A549 (cell line): ENCODE results near the gene TEX51. TPM values are rescaled to one million over a fixed set of nuclear protein-coding genes. Genes with fewer than 3 reads are reported as not detected.

Experiments
- ATAC-seq, 2 experiments: fragments of 200-7000 bp in 1 of 2; fragments of >200 bp in 1 of 2; cut with Nextera tagmentation in 1 of 2; cut with Tn5 transposase in 1 of 2; 3 replicates each; pipeline versions ENCODE4 v1.8.0 to v1.9.1; 2018 to 2020; ENCODE audit warnings: mild to moderate bottlenecking in 1 of 2, moderate library complexity in 1 of 2
- CTCF ChIA-PET: fragments of 300-600 bp; sonication (Branson Sonifier 250); formaldehyde crosslinking; extraction: SDS; loops from one replicate; lab custom pipeline; 2021; ENCODE audit warnings: antibody characterized with exemption, inconsistent platforms; lab: Yijun Ruan, JAX
- POLR2A ChIA-PET: fragments of 350-600 bp; formaldehyde crosslinking; extraction: SDS; loops from one replicate; lab custom pipeline; 2021; ENCODE audit warnings: antibody characterized with exemption, inconsistent platforms; lab: Yijun Ruan, JAX
- DNase-seq, 2 experiments: peaks; one replicate each; pipeline versions ENCODE4 v3.0.0 to v3.0.0-alpha.2; 2011 to 2016; ENCODE audit warnings: low read depth in 1 of 2, low spot score in 1 of 2
- FAIRE-seq: peaks from 2 replicates; lab custom pipeline; 2011; peaks lifted over from hg19 to GRCh38; lab: Jason Lieb, UNC
- H3K27ac ChIP-seq, 2 experiments: fragments of >200 bp; sonication (Bioruptor Twin); formaldehyde crosslinking; 3 replicates each; pipeline ENCODE4 v1.5.1; 2016 to 2017
- H3K4me1 ChIP-seq: fragments of >200 bp; sonication (Bioruptor Twin); formaldehyde crosslinking; 3 replicates; pipeline ENCODE4 v1.6.1; 2016
- H3K4me2 ChIP-seq: fragments of >200 bp; sonication (Bioruptor Twin); formaldehyde crosslinking; 3 replicates; pipeline ENCODE4 v1.6.1; 2016
- H3K4me3 ChIP-seq: fragments of >200 bp; sonication (Bioruptor Twin); formaldehyde crosslinking; 3 replicates; pipeline ENCODE4 v1.5.1; 2016
- H3K9me3 ChIP-seq: fragments of >200 bp; sonication (Bioruptor Twin); formaldehyde crosslinking; 3 replicates; pipeline ENCODE4 v1.6.1; 2016
- CBX2 ChIP-seq: fragments of 200-600 bp; sonication (generic); IDR thresholded peaks from 2 replicates; pipeline ENCODE4 v1.6.1; 2016; ENCODE audit warnings: low read depth, mild to moderate bottlenecking, borderline replicate concordance
- CHD4 ChIP-seq: fragments of 200-600 bp; sonication (generic); IDR thresholded peaks from 2 replicates; pipeline ENCODE4 v1.6.1; 2016; ENCODE audit warnings: antibody characterized with exemption, mild to moderate bottlenecking, borderline replicate concordance
- FOSB ChIP-seq: fragments of 250-450 bp; sonication (Bioruptor Pico); IDR thresholded peaks from 2 replicates; pipeline ENCODE4 v1.5.0; 2020; ENCODE audit warnings: mild to moderate bottlenecking, moderate library complexity
- FOSL2 ChIP-seq, 2 experiments: fragments of 450-650 bp in 1 of 2; fragments of >200 bp in 1 of 2; sonication (Bioruptor Twin) in 1 of 2; formaldehyde crosslinking; IDR thresholded peaks; 2 replicates each; pipeline versions ENCODE4 v1.5.0 to v1.6.1; 2016 to 2020; ENCODE audit warnings: mild to moderate bottlenecking in 1 of 2, moderate library complexity in 1 of 2
- FOXS1 ChIP-seq: fragments of 250-450 bp; sonication (Bioruptor Pico); IDR thresholded peaks from 2 replicates; pipeline ENCODE4 v1.5.0; 2020; ENCODE audit warnings: mild to moderate bottlenecking, moderate library complexity
- JUNB ChIP-seq: fragments of >200 bp; sonication (Bioruptor Twin); formaldehyde crosslinking; IDR thresholded peaks from 2 replicates; pipeline ENCODE4 v1.6.1; 2016
- MAZ ChIP-seq: fragments of 150-350 bp; IDR thresholded peaks from 2 replicates; pipeline ENCODE4 v1.6.1; 2014; ENCODE audit warnings: antibody characterized with exemption, low read depth, low read length, borderline replicate concordance
- POLR2AphosphoS2 ChIP-seq: conservative IDR thresholded peaks from 2 replicates; pipeline ENCODE4 v1.6.1; 2012; ENCODE audit warnings: low read length, improper control_type of control experiment, inconsistent platforms
- RAD21 ChIP-seq, 2 experiments: fragments of >200 bp in 1 of 2; sonication (Bioruptor Twin) in 1 of 2; formaldehyde crosslinking in 1 of 2; IDR thresholded peaks in 1 of 2; conservative IDR thresholded peaks in 1 of 2; 2 replicates in 1 of 2; 3 replicates in 1 of 2; pipeline ENCODE4 v1.6.1; 2012 to 2018; ENCODE audit warnings: inconsistent platforms in 1 of 2
- SMC3 ChIP-seq: fragments of >200 bp; sonication (Bioruptor Twin); formaldehyde crosslinking; IDR thresholded peaks from 3 replicates; pipeline ENCODE4 v1.6.1; 2018; ENCODE audit warnings: inconsistent platforms
- ZFP36 ChIP-seq: fragments of 450-650 bp; IDR thresholded peaks from 2 replicates; pipeline ENCODE4 v1.6.1; 2014; ENCODE audit warnings: borderline replicate concordance; ENCODE audit not compliant: partially characterized antibody
- ZNF302 ChIP-seq: fragments of 250-450 bp; sonication (Bioruptor Pico); IDR thresholded peaks from 2 replicates; pipeline ENCODE4 v1.9.0; 2021; ENCODE audit warnings: inconsistent platforms, mild to moderate bottlenecking, moderate library complexity
- WGBS: methylation state at CpG from one replicate; pipeline ENCODE4 v1.1.6; 2017; ENCODE audit errors: missing lambda C conversion rate; 5-methylcytosine and 5-hydroxymethylcytosine counted together
- polyA plus RNA-seq, 4 experiments: library from polyadenylated mRNA; depleted of rRNA in 3 of 4; stranded (reverse); fragments of >200 nt; fragmentation: RNase III in 1 of 4; extraction: RNeasy Plus Mini Kit Qiagen cat#74134 plus additional on column Dnase treatment in 1 of 4; gene quantifications; 2 replicates in 3 of 4; 3 replicates in 1 of 4; pipeline ENCODE4 v1.2.3, GENCODE V29; 2011 to 2017
- TF ChIP-seq, protein P1 (sequence below): fragments of 200-600 bp; sonication (generic); IDR thresholded peaks from 2 replicates; pipeline ENCODE4 v1.6.1; 2016; ENCODE audit warnings: antibody characterized with exemption, mild to moderate bottlenecking, moderate library complexity
- TF ChIP-seq, protein P2 (sequence below): fragments of 250-450 bp; sonication (Bioruptor Pico); IDR thresholded peaks from 2 replicates; pipeline ENCODE4 v1.5.0; 2021; ENCODE audit warnings: mild to moderate bottlenecking, moderate library complexity, borderline replicate concordance

Gene TEX51
- polyA plus RNA-seq, 2 of the 4 experiments (the other 2 are of a cell fraction) = not detected

- no peak overlapping the region for H3K27ac ChIP-seq
- ATAC-seq = no peak
- ChIA-PET CTCF (no interaction called here), POLR2A (no interaction called here)
- H3K9me3 ChIP-seq = no peaks in the 10 kb centered on the region
- no peak overlapping the region for H3K4me3 ChIP-seq
- no peak for TF ChIP-seq CBX2
- TF ChIP-seq, protein P1, sequence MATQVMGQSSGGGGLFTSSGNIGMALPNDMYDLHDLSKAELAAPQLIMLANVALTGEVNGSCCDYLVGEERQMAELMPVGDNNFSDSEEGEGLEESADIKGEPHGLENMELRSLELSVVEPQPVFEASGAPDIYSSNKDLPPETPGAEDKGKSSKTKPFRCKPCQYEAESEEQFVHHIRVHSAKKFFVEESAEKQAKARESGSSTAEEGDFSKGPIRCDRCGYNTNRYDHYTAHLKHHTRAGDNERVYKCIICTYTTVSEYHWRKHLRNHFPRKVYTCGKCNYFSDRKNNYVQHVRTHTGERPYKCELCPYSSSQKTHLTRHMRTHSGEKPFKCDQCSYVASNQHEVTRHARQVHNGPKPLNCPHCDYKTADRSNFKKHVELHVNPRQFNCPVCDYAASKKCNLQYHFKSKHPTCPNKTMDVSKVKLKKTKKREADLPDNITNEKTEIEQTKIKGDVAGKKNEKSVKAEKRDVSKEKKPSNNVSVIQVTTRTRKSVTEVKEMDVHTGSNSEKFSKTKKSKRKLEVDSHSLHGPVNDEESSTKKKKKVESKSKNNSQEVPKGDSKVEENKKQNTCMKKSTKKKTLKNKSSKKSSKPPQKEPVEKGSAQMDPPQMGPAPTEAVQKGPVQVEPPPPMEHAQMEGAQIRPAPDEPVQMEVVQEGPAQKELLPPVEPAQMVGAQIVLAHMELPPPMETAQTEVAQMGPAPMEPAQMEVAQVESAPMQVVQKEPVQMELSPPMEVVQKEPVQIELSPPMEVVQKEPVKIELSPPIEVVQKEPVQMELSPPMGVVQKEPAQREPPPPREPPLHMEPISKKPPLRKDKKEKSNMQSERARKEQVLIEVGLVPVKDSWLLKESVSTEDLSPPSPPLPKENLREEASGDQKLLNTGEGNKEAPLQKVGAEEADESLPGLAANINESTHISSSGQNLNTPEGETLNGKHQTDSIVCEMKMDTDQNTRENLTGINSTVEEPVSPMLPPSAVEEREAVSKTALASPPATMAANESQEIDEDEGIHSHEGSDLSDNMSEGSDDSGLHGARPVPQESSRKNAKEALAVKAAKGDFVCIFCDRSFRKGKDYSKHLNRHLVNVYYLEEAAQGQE = no peak
- no peak for TF ChIP-seq FOXS1 (CRISPR knock-in tag)
- no peak for TF ChIP-seq MAZ
- TF ChIP-seq, protein P2, sequence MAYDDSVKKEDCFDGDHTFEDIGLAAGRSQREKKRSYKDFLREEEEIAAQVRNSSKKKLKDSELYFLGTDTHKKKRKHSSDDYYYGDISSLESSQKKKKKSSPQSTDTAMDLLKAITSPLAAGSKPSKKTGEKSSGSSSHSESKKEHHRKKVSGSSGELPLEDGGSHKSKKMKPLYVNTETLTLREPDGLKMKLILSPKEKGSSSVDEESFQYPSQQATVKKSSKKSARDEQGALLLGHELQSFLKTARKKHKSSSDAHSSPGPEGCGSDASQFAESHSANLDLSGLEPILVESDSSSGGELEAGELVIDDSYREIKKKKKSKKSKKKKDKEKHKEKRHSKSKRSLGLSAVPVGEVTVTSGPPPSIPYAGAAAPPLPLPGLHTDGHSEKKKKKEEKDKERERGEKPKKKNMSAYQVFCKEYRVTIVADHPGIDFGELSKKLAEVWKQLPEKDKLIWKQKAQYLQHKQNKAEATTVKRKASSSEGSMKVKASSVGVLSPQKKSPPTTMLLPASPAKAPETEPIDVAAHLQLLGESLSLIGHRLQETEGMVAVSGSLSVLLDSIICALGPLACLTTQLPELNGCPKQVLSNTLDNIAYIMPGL (CRISPR knock-in tag) = no peak
- TF ChIP-seq POLR2AphosphoS2 = no peak
- no peak for FAIRE-seq
- no peak overlapping the region for H3K4me2 ChIP-seq
- WGBS = 36% methylated on average over 9 of the region's 9 CpGs
- no peaks in the 10 kb centered on the region for H3K4me1 ChIP-seq
- no peak for DNase-seq
Observed at GRCh38 chr2:126949775-126950174, 51.1 kb downstream of the TEX51 start.

DNA sequence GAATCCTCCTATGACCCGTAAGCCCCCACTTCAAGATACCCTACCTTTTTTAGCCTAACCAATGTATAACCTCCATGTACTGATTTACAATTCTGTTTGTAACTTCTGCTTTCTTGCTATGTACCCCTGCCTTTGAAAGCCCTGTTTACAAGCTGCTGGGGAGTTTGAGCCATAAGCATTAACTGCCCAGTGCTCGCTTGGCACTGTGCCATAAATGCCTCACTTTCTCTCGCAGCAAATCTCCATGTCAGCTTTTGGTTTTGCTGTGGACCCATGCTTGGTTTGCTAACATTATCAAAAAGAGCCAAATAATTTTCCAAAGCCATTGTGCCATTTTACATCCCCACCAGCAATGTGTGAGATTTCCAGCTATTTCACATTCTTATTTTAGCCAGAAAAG, 51.8 kb downstream of the TEX51 start:
- TF ChIP-seq CHD4 (no peak), SMC3 (no peak), FOSL2 (IDR thresholded peaks at IDR 0.05) (no peak), FOSL2 (CRISPR knock-in tag; IDR thresholded peaks at IDR 0.05) (no peak), ZNF302 (CRISPR knock-in tag) (no peak), FOSB (CRISPR knock-in tag) (no peak), JUNB (no peak), ZFP36 (no peak), RAD21 (conservative IDR thresholded peaks at IDR 0.05 in 1 of 2, IDR thresholded peaks at IDR 0.05 in 1 of 2) (no peak)
- TF ChIP-seq, protein P1 = no peak
- TF ChIP-seq, protein P2 (CRISPR knock-in tag) = no peak
- WGBS = 6% methylated on average over 3 of the region's 3 CpGs
- Histone ChIP-seq H3K4me2 (no peak overlapping the region), H3K9me3 (no peaks in the 10 kb centered on the region), H3K4me1 (no peaks in the 10 kb centered on the region), H3K27ac (no peak overlapping the region), H3K4me3 (no peak overlapping the region)
- ChIA-PET CTCF (interaction anchor here (0.9 kb wide), 1 partner anchor 17 kb away, joined by 3 read pairs; no protein-coding TSS in a partner anchor), POLR2A (no interaction called here)
- FAIRE-seq (no peak), DNase-seq (no peak), ATAC-seq (no peak)

Other genes starting within 250 kb of the TEX51 start
- gene GYPC, start 242.7 kb upstream of the TEX51 start, polyA plus RNA-seq (2011; rRNA removed) = not detected in 2 replicates
- gene GYPC, start 242.7 kb upstream of the TEX51 start, polyA plus RNA-seq (2017; fragmentation: RNase III; extraction: RNeasy Plus Mini Kit Qiagen cat#74134 plus additional on column Dnase treatment) = not detected in 3 replicates
- 12.4 and 15.5 TPM in 2 replicates for gene BIN1, start 208.3 kb downstream of the TEX51 start, polyA plus RNA-seq (2011; rRNA removed)
- 32.3 to 41.5 TPM (median 34.1 TPM) in 3 replicates for gene BIN1, start 208.3 kb downstream of the TEX51 start, polyA plus RNA-seq (2017; fragmentation: RNase III; extraction: RNeasy Plus Mini Kit Qiagen cat#74134 plus additional on column Dnase treatment)